ENCODE measurements around the gene TRMT2A.
A peak's percentile ranks its signal among the peaks of the same experiment; 100 is the strongest.

Gene TRMT2A

DNA sequence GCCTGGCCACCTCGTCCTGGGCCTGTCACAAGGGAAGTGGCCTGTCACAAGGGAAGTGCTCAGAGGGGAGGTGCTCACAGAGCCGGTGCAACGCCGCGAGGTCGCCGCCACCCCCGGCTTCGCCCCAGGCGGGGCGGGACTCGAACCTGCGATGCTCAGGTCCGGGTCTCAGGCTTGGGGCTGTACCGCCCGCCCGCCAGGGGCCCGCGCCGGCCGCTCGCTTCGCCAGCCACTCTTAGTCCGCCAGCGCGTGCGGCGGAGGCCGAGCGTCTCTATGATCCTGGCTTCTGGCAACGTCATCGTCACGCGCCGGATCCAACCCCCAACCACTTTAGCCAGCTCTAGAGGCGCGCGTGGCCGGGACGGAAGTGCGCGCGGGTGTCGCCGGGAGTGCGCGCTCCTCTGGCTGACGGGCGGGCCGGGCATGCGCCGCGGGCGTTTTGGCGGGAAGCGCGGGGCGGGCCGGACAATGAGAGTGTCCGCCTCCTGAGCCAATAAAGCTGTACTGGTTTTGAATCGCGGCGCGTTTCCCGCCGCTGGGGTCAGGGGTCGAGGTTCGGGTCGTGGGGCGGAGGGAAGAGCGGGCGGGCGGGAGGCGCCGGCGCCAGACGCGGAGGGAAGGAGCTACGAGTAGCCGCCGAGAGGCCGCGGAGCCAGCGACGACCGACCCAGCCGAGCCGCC, at the start of gene TRMT2A (continued):
- TF ChIP-seq ZNF214 (tag by site-specific recombination; IDR thresholded peaks at IDR 0.05; ENCODE audit: borderline replicate concordance) (no peak), ZNF530 (tag by site-specific recombination; IDR thresholded peaks at IDR 0.05; ENCODE audit: low read depth) (no peak), ZNF366 (tag by site-specific recombination; conservative IDR thresholded peaks at IDR 0.05) (no peak), KLF8 (tag by site-specific recombination; IDR thresholded peaks at IDR 0.05) (peak; percentile 99), ZNF677 (tag by site-specific recombination; IDR thresholded peaks at IDR 0.05) (peak; percentile 8; the same call in 1 of the 2 replicates), ZNF114 (tag by site-specific recombination; IDR thresholded peaks at IDR 0.05) (no peak), ZNF670 (tag by site-specific recombination; IDR thresholded peaks at IDR 0.05; ENCODE audit: low read depth) (no peak), ZNF610 (tag by site-specific recombination; IDR thresholded peaks at IDR 0.05; ENCODE audit: borderline replicate concordance) (peak; percentile 57; the same call in 1 of the 2 replicates), ZNF155 (tag by site-specific recombination; IDR thresholded peaks at IDR 0.05) (no peak), ZNF341 (tag by site-specific recombination; IDR thresholded peaks at IDR 0.05; ENCODE audit: low read depth) (peak; percentile 65; the same call in 1 of the 2 replicates), ZBTB49 (tag by site-specific recombination; IDR thresholded peaks at IDR 0.05; ENCODE audit: low read depth) (no peak), ZXDB (tag by site-specific recombination; IDR thresholded peaks at IDR 0.05) (peak; percentile 95), YY2 (tag by site-specific recombination; IDR thresholded peaks at IDR 0.05) (peak; percentile 74), GLI4 (tag by site-specific recombination; IDR thresholded peaks at IDR 0.05) (0 out of 2 replicates have a peak, but pooled peaks have one; percentile 47), ZNF473 (tag by site-specific recombination; IDR thresholded peaks at IDR 0.05) (no peak), ZNF692 (tag by site-specific recombination; IDR thresholded peaks at IDR 0.05) (peak; percentile 78), ZNF707 (tag by site-specific recombination; IDR thresholded peaks at IDR 0.05) (no peak), ZNF112 (tag by site-specific recombination; IDR thresholded peaks at IDR 0.05) (no peak), ZNF23 (tag by site-specific recombination; IDR thresholded peaks at IDR 0.05; ENCODE audit: borderline replicate concordance) (no peak), ZNF433 (tag by site-specific recombination; IDR thresholded peaks at IDR 0.05; ENCODE audit: low read depth) (no peak), KLF9 (tag by site-specific recombination; IDR thresholded peaks at IDR 0.05; ENCODE audit: low read depth) (peak; percentile 85), FEZF1 (tag by site-specific recombination; IDR thresholded peaks at IDR 0.05) (peak; percentile 71), ZNF785 (tag by site-specific recombination; IDR thresholded peaks at IDR 0.05) (peak; percentile 22; the same call in 1 of the 2 replicates), ZNF121 (tag by site-specific recombination; IDR thresholded peaks at IDR 0.05) (0 out of 2 replicates have a peak, but pooled peaks have one; percentile 18)
- TF ChIP-seq, protein P1, sequence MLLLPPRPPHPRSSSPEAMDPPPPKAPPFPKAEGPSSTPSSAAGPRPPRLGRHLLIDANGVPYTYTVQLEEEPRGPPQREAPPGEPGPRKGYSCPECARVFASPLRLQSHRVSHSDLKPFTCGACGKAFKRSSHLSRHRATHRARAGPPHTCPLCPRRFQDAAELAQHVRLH (tag by site-specific recombination; IDR thresholded peaks at IDR 0.05): peak; percentile 71
- TF ChIP-seq, protein P2, sequence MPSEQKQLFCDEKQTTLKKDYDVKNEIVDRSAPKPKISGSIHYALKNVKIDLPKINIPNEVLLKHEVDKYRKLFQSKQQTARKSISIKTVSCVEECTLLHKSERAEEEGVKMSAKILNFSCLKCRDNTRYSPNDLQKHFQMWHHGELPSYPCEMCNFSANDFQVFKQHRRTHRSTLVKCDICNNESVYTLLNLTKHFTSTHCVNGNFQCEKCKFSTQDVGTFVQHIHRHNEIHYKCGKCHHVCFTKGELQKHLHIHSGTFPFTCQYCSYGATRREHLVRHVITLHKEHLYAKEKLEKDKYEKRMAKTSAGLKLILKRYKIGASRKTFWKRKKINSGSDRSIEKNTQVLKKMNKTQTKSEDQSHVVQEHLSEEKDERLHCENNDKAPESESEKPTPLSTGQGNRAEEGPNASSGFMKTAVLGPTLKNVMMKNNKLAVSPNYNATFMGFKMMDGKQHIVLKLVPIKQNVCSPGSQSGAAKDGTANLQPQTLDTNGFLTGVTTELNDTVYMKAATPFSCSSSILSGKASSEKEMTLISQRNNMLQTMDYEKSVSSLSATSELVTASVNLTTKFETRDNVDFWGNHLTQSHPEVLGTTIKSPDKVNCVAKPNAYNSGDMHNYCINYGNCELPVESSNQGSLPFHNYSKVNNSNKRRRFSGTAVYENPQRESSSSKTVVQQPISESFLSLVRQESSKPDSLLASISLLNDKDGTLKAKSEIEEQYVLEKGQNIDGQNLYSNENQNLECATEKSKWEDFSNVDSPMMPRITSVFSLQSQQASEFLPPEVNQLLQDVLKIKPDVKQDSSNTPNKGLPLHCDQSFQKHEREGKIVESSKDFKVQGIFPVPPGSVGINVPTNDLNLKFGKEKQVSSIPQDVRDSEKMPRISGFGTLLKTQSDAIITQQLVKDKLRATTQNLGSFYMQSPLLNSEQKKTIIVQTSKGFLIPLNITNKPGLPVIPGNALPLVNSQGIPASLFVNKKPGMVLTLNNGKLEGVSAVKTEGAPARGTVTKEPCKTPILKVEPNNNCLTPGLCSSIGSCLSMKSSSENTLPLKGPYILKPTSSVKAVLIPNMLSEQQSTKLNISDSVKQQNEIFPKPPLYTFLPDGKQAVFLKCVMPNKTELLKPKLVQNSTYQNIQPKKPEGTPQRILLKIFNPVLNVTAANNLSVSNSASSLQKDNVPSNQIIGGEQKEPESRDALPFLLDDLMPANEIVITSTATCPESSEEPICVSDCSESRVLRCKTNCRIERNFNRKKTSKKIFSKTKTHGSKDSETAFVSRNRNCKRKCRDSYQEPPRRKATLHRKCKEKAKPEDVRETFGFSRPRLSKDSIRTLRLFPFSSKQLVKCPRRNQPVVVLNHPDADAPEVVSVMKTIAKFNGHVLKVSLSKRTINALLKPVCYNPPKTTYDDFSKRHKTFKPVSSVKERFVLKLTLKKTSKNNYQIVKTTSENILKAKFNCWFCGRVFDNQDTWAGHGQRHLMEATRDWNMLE (tag by site-specific recombination; conservative IDR thresholded peaks at IDR 0.05; ENCODE audit: low read depth): peak; percentile 87
- TF ChIP-seq, protein P3, sequence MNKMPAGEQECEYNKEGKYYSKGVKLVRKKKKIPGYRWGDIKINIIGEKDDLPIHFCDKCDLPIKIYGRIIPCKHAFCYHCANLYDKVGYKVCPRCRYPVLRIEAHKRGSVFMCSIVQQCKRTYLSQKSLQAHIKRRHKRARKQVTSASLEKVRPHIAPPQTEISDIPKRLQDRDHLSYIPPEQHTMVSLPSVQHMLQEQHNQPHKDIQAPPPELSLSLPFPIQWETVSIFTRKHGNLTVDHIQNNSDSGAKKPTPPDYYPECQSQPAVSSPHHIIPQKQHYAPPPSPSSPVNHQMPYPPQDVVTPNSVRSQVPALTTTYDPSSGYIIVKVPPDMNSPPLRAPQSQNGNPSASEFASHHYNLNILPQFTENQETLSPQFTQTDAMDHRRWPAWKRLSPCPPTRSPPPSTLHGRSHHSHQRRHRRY (tag by site-specific recombination; IDR thresholded peaks at IDR 0.05): 0 out of 2 replicates have a peak, but pooled peaks have one; percentile 57

Measured in HEK293 (cell line).